Left ventricle myocardium inferior (tissue), 1 donor: ENCODE measurements around the gene POLR3E. TPM values are rescaled to one million over a fixed set of nuclear protein-coding genes. Genes with fewer than 3 reads are reported as not detected.

Source experiments
- DNase-seq: peaks from one replicate; pipeline ENCODE4 v3.0.0-alpha.2; 2020
- H3K27ac ChIP-seq: fragments of 200-600 bp; replicated peaks from 2 replicates; pipeline ENCODE4 v1.8.0; 2021
- H3K27me3 ChIP-seq: fragments of 200-600 bp; 2 replicates; pipeline ENCODE4 v1.8.0; 2021; ENCODE audit warnings: low read depth
- H3K36me3 ChIP-seq: fragments of 200-600 bp; 2 replicates; pipeline ENCODE4 v1.8.0; 2021
- H3K4me1 ChIP-seq: fragments of 200-600 bp; 2 replicates; pipeline ENCODE4 v1.8.0; 2021
- H3K4me3 ChIP-seq: fragments of 200-600 bp; 2 replicates; pipeline ENCODE4 v1.8.0; 2021; ENCODE audit warnings: mild to moderate bottlenecking, moderate library complexity
- H3K9me3 ChIP-seq: fragments of 200-600 bp; replicated peaks from 2 replicates; pipeline ENCODE4 v1.8.0; 2021
- intact Hi-C: fragments of 100-400 bp; cut with micrococcal nuclease; formaldehyde crosslinking; loops from one replicate; pipeline ENCODE4 v1.11.0; 2022
- long read RNA-seq: library from polyadenylated mRNA; unstranded; transcript quantifications from one replicate; pipeline ENCODE4 v2.0.0, GENCODE V29; 2021
- total RNA-seq: library from RNA; stranded (reverse); fragmentation: NEBNext Ultra II Directional; extraction: Animal tissue kit (Norgen Biotek cat#: 25700); gene quantifications from one replicate; pipeline ENCODE4 v1.2.1, GENCODE V29; 2021
- TF ChIP-seq, protein P1 (sequence below): fragments of 200-600 bp; IDR thresholded peaks from 2 replicates; pipeline ENCODE4 v1.8.0; 2021; ENCODE audit warnings: antibody characterized with exemption, mild to moderate bottlenecking, borderline replicate concordance
- donor health status: DM: no; HTN: yes; CAD: no; lungs with severe emphysema.

POLR3E gene, protein sequence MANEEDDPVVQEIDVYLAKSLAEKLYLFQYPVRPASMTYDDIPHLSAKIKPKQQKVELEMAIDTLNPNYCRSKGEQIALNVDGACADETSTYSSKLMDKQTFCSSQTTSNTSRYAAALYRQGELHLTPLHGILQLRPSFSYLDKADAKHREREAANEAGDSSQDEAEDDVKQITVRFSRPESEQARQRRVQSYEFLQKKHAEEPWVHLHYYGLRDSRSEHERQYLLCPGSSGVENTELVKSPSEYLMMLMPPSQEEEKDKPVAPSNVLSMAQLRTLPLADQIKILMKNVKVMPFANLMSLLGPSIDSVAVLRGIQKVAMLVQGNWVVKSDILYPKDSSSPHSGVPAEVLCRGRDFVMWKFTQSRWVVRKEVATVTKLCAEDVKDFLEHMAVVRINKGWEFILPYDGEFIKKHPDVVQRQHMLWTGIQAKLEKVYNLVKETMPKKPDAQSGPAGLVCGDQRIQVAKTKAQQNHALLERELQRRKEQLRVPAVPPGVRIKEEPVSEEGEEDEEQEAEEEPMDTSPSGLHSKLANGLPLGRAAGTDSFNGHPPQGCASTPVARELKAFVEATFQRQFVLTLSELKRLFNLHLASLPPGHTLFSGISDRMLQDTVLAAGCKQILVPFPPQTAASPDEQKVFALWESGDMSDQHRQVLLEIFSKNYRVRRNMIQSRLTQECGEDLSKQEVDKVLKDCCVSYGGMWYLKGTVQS
- 38.4 TPM for total RNA-seq
- long read RNA-seq, transcript POLR3E-201 (21 exons, 3,697 nt), result major isoform, 45 of 72 reads
- long read RNA-seq, partial matches to known transcripts, result 17 of 72 reads
- long read RNA-seq, other reads (novel, unspliced or antisense), result 9 of 72 reads

DNA sequence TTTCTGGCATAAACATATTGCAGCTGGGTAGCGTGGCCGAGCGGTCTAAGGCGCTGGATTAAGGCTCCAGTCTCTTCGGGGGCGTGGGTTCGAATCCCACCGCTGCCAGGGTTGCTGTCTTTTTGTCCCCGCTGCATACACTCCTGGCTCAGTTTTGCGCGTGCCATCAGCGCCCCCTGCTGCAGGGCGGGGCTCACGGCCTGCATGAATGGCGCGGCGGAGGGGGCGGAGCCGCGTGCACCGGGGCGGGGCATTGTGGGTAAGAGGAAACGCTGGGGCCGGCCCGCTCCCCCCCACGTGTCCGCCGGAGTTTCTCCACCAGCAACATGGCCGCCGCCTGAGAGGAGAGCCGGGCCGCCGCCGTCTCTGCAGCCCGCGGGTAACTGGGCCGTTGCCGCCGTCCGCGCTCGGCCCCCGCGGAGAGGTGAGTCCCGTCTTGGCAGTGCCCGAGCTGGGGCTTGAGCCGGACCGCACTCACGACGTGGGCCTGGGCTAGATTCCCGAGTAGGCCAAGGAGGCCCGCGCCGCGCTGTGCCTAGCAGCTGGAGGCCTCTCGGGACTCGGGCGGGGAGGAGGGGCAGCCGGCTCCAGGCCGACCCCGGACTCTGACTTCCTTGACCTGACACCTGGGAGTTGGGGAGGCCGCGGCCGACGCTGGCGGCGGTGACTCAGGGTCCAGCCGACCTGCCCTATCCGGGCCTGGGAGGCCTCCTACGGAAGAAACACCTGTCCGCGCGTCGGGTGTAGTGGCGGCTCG lies at the start of gene POLR3E:
POLR3E (plus strand) TSS at position 296 of the 757 bp plus-strand sequence. CDS start 5,560 bp downstream, outside the sequence.
- no peaks in the 10 kb centered on the region for H3K36me3 ChIP-seq
- H3K4me1 ChIP-seq, result peaks cover 46% of the 10 kb centered on the region
- no peaks in the 10 kb centered on the region for H3K9me3 ChIP-seq
- H3K27ac ChIP-seq, result peak within 1 kb of the TSS; percentile 92
- no peaks in the 10 kb centered on the region for H3K27me3 ChIP-seq
- peak within 1 kb of the TSS; percentile 95 for H3K4me3 ChIP-seq
- peak; percentile 99 for DNase-seq
- TF ChIP-seq, protein P1, sequence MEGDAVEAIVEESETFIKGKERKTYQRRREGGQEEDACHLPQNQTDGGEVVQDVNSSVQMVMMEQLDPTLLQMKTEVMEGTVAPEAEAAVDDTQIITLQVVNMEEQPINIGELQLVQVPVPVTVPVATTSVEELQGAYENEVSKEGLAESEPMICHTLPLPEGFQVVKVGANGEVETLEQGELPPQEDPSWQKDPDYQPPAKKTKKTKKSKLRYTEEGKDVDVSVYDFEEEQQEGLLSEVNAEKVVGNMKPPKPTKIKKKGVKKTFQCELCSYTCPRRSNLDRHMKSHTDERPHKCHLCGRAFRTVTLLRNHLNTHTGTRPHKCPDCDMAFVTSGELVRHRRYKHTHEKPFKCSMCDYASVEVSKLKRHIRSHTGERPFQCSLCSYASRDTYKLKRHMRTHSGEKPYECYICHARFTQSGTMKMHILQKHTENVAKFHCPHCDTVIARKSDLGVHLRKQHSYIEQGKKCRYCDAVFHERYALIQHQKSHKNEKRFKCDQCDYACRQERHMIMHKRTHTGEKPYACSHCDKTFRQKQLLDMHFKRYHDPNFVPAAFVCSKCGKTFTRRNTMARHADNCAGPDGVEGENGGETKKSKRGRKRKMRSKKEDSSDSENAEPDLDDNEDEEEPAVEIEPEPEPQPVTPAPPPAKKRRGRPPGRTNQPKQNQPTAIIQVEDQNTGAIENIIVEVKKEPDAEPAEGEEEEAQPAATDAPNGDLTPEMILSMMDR, result peak; percentile 94
- intact Hi-C loops, result loop anchor here (5.0 kb wide), 1 partner anchor 100 kb away; no protein-coding TSS in a partner anchor

GRCh38 chr16:22250522-22250921 lies 46.7 kb upstream of the POLR3E start:
- TF ChIP-seq, protein P1, result no peak
- no peaks in the 10 kb centered on the region for H3K4me1 ChIP-seq
- DNase-seq, result no peak
- no peak overlapping the region for H3K4me3 ChIP-seq
- H3K9me3 ChIP-seq, result peaks cover 6% of the 10 kb centered on the region
- no peaks in the 10 kb centered on the region for H3K27me3 ChIP-seq
- no peak overlapping the region for H3K27ac ChIP-seq
- intact Hi-C loops, result no loop called here
- peaks cover 88% of the 10 kb centered on the region for H3K36me3 ChIP-seq

DNA sequence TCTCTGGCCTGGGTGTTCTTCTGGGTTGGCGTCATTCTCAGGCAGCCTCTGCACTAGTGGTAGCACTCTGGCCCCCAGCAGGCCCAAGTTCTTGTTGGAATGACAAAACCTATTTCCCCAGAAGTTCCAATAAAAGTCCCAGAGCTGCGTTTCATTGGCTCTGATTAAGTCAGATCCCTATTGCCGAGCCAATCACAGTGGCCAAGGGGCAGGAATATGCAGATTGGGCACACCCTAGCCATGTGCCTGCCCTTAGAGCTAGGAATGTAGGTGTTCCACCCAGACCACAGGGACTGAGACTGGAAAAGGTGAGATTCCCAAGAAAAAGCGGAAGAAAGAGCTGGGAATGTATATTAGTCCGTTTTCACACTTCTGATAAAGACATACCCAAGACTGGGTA lies 44.9 kb upstream of the POLR3E start:
- Histone ChIP-seq H3K36me3 (peaks cover 95% of the 10 kb centered on the region), H3K4me3 (no peak overlapping the region), H3K9me3 (peaks cover 7% of the 10 kb centered on the region), H3K27me3 (no peaks in the 10 kb centered on the region), H3K4me1 (no peaks in the 10 kb centered on the region), H3K27ac (no peak overlapping the region)
- DNase-seq, result no peak
- TF ChIP-seq, protein P1, result no peak
- intact Hi-C loops, result no loop called here

DNA sequence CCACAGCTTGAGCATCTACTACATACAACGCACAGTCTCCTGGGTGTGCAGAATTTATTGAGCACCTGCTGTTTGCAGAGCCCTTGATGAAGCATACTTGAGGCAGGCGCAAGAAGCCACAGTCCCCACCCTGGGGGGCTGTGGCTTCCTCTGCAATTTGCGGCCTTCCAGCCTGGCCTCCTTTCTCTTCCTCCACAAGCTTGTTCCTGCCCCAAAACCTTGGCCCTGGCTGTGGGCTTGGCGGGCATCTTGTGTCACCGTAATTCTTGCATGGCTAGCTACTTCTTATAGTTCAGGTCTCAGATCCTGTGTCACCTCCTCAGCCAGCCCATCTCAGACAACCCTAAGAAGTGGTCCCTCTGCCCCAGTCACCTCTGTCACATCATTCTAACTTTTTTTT lies 43.9 kb upstream of the POLR3E start:
- Histone ChIP-seq H3K9me3 (peaks cover 7% of the 10 kb centered on the region), H3K4me3 (no peak overlapping the region), H3K4me1 (no peaks in the 10 kb centered on the region), H3K27ac (no peak overlapping the region), H3K27me3 (no peaks in the 10 kb centered on the region), H3K36me3 (peaks cover 95% of the 10 kb centered on the region)
- intact Hi-C loops, result no loop called here
- TF ChIP-seq, protein P1, result no peak
- no peak for DNase-seq

DNA sequence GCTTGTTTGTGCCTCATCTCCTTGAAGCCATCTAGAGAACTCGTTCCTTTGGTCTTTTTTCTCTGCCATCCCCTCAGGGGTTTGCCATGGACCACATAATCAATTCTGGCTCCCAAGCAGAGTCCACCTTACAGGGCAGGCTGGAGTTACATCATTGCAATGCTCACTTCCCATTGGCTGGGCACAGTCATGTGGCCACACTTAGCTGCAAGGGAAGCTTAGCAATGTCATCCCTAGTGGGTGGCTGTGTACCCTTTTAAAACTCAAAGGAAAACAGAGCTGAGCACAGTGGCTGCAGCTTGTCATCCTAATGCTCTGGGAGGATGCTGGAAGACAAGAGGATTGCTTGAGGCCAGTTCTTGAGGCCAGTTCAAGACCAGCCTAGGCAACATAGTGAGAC lies 41.9 kb upstream of the POLR3E start:
- no peak for DNase-seq
- H3K27me3 ChIP-seq, result no peaks in the 10 kb centered on the region
- H3K27ac ChIP-seq, result no peak overlapping the region
- peaks cover 12% of the 10 kb centered on the region for H3K9me3 ChIP-seq
- H3K36me3 ChIP-seq, result peaks cover 100% of the 10 kb centered on the region
- intact Hi-C loops, result no loop called here
- H3K4me3 ChIP-seq, result no peak overlapping the region
- TF ChIP-seq, protein P1, result no peak
- no peaks in the 10 kb centered on the region for H3K4me1 ChIP-seq
